Calu3 (cell line): ENCODE data around the gene MGMT. TPM values are rescaled to one million over a fixed set of nuclear protein-coding genes. Genes with fewer than 3 reads are reported as not detected.

Experiments
- BruUV-seq: library from RNA; stranded (reverse); fragments of 400-500 nt; replicated peaks from 2 replicates; lab custom pipeline; 2021; lab: Mats Ljungman, UMichigan
- CTCF ChIA-PET: fragments of 300-600 bp; sonication (Branson Sonifier 250); formaldehyde crosslinking; loops from one replicate; lab custom pipeline; 2022; ENCODE audit warnings: antibody characterized with exemption; lab: Charles Lee
- DNase-seq: peaks from one replicate; pipeline ENCODE4 v3.0.0; 2022
- H3K27ac Mint-ChIP-seq: one replicate; pipeline ENCODE4 v1.8.0; 2022; ENCODE audit warnings: mixed read lengths; ENCODE audit not compliant: unreplicated experiment
- H3K27me3 Mint-ChIP-seq: one replicate; pipeline ENCODE4 v1.8.0; 2022; ENCODE audit warnings: mixed read lengths; ENCODE audit not compliant: unreplicated experiment
- H3K36me3 Mint-ChIP-seq: one replicate; pipeline ENCODE4 v1.8.0; 2022; ENCODE audit warnings: mild to moderate bottlenecking, moderate library complexity, mixed read lengths; ENCODE audit not compliant: insufficient read depth, unreplicated experiment
- H3K4me1 Mint-ChIP-seq: one replicate; pipeline ENCODE4 v1.8.0; 2022; ENCODE audit warnings: mild to moderate bottlenecking, low read depth, mixed read lengths; ENCODE audit not compliant: unreplicated experiment
- H3K4me3 Mint-ChIP-seq: one replicate; pipeline ENCODE4 v1.8.0; 2022; ENCODE audit warnings: mild to moderate bottlenecking, low read depth, moderate library complexity, mixed read lengths; ENCODE audit not compliant: unreplicated experiment
- H3K9me3 Mint-ChIP-seq: one replicate; pipeline ENCODE4 v1.8.0; 2022; ENCODE audit warnings: low read depth, mixed read lengths; ENCODE audit not compliant: unreplicated experiment
- CTCF ChIP-seq: fragments of 200-600 bp; IDR thresholded peaks from one replicate; pipeline ENCODE4 v1.8.0; 2022; ENCODE audit warnings: antibody characterized with exemption; ENCODE audit not compliant: unreplicated experiment
- intact Hi-C: fragments of 100-400 bp; cut with micrococcal nuclease; formaldehyde crosslinking; loops from one replicate; pipeline ENCODE4 v1.10.0; 2022; ENCODE audit not compliant: unreplicated experiment
- total RNA-seq: library from RNA; stranded (reverse); gene quantifications from 2 replicates; pipeline ENCODE4 v1.2.3, GENCODE V29; 2022

The MGMT gene
- total RNA-seq, 1 experiment from 2014 or later = 8.3 TPM

DNA sequence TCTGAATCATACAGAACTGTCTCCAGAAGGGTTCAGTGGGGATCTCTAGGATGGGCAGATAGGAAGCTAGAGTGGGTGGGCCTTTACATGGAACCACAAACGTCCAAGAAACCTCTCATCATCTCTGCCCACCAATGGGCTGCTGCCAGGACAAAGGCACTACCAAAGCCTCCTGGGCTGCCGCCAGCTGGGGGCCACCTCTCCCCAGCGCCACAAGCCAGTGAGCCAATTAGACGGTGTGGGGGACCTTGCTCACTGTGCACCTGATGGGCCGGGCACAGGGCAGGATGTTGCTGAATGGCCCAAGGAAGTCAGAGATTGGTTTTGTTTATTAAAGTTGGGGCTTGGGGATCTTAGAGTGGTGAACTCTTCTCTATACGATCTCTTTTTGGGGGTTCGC is 242.1 kb downstream of the MGMT start:
- H3K27me3 Mint-ChIP-seq = no peaks in the 10 kb centered on the region
- no TSS peak for BruUV-seq
- H3K4me3 Mint-ChIP-seq = no peak overlapping the region
- peaks cover 4% of the 10 kb centered on the region for H3K36me3 Mint-ChIP-seq
- intact Hi-C loops = no loop called here
- TF ChIP-seq CTCF = no peak
- CTCF ChIA-PET = interaction anchor here (0.6 kb wide), 1 partner anchor 180 kb away, joined by 4 read pairs; no protein-coding TSS in a partner anchor
- no peak for DNase-seq
- no peaks in the 10 kb centered on the region for H3K4me1 Mint-ChIP-seq
- no peak overlapping the region for H3K27ac Mint-ChIP-seq
- H3K9me3 Mint-ChIP-seq = peaks cover 2% of the 10 kb centered on the region

DNA sequence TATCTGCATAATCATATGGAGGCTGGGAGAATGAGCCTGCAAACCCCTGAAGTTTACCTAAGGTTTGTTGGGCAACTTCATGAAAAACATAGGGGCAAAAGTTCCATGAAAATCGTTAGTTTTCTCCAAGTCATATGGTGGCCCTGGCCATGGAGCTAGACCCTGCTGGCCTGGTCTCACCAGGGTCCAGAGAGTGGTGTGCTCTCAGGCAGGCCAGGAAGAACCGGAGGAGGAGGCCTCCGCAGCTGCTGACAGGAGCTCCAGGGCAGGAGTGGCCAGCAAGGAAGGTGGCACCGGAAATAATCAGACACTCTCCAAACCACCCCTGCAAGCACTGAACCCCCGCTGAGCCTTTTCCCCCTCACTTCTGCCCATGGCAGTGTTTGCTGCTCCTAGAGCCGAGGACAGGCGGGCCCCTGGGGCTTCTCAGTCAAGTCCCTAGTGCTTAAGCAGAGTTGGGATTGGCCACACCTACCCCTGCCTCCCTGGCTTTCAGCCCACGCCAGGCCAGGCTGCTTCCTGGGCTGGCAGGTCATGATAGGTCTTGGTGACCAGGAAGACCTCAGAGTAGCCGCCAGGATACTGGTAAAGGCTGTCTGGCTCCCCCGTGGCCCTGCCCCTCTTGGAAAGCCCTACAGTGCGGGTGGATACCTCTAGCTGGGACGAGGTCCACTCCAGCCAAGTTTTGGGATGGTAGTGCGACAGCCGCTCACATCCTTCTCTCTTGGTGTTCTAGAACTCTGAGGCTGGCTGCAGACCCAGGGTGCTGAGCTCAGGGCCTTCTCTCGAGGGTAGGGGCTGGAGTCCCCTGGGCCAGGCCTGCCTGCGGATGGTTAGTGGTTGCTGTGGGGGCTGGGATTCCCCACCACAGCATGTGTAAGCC is 242.8 kb downstream of the MGMT start:
- Mint-ChIP-seq H3K4me1 (no peaks in the 10 kb centered on the region), H3K27me3 (no peaks in the 10 kb centered on the region), H3K4me3 (no peak overlapping the region), H3K36me3 (peaks cover 4% of the 10 kb centered on the region), H3K9me3 (peaks cover 2% of the 10 kb centered on the region), H3K27ac (no peak overlapping the region)
- BruUV-seq = no TSS peak
- no peak for TF ChIP-seq CTCF
- intact Hi-C loops = no loop called here
- no peak for DNase-seq
- CTCF ChIA-PET = interaction anchor here (0.6 kb wide), 1 partner anchor 179 kb away, joined by 4 read pairs; no protein-coding TSS in a partner anchor

- H3K4me1 Mint-ChIP-seq = no peaks in the 10 kb centered on the region
- BruUV-seq = no TSS peak
- no peak for TF ChIP-seq CTCF
- H3K27ac Mint-ChIP-seq = no peak overlapping the region
- peaks cover 2% of the 10 kb centered on the region for H3K9me3 Mint-ChIP-seq
- intact Hi-C loops = no loop called here
- peaks cover 4% of the 10 kb centered on the region for H3K36me3 Mint-ChIP-seq
- no peak for DNase-seq
- CTCF ChIA-PET = no interaction called here
- no peaks in the 10 kb centered on the region for H3K27me3 Mint-ChIP-seq
- H3K4me3 Mint-ChIP-seq = no peak overlapping the region
Measured at GRCh38 chr10:129710510-129710847, 243.4 kb downstream of the MGMT start.

DNA sequence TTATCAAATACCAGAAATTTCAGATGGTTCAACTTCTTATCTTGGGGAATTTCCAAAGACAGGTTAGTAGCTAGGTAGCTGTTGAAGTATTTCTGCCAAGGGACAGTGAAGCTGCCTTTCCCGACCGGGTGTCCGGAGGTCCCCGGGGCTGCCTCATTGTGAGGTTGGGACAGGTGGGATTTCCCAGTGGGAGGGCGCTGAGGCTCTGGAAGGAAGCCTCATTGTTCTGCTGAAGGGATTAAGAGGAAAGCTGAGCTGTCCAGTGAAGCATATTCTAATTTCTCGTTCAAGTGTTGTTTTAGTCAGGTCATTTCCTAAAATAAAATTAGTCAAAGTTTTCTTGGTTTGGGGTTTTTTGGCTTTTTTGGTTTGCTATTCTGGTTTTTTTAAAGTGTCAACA is 244.2 kb downstream of the MGMT start:
- no TSS peak for BruUV-seq
- no peak overlapping the region for H3K27ac Mint-ChIP-seq
- H3K4me3 Mint-ChIP-seq = no peak overlapping the region
- TF ChIP-seq CTCF = no peak
- H3K9me3 Mint-ChIP-seq = peaks cover 2% of the 10 kb centered on the region
- no peaks in the 10 kb centered on the region for H3K27me3 Mint-ChIP-seq
- CTCF ChIA-PET = no interaction called here
- intact Hi-C loops = no loop called here
- H3K4me1 Mint-ChIP-seq = no peaks in the 10 kb centered on the region
- H3K36me3 Mint-ChIP-seq = peaks cover 4% of the 10 kb centered on the region
- no peak for DNase-seq
